Measurements from ENCODE around the gene SLC22A4. TPM values are rescaled to one million over a fixed set of nuclear protein-coding genes. Genes with fewer than 3 reads are reported as not detected.

The SLC22A4 gene
- total RNA-seq, 6 donors from 2014 or later: 3.9 to 17.8 (median 8.1) TPM

GRCh38 chr5:132263548-132264261 is 30.5 kb upstream of the SLC22A4 start:
- H3K9me3 ChIP-seq: no peaks in the 10 kb centered on the region
- ATAC-seq (ENCODE audit: low FRiP score in 2 of 2) (peak in 1 of 2 donors; percentile 62), DNase-seq (peak in 1 of 2 donors; percentile 18)
- H3K36me3 ChIP-seq: no peaks in the 10 kb centered on the region
- peaks cover 8 to 28% (median 15%) of the 10 kb centered on the region in 4 donors for H3K4me1 ChIP-seq
- H3K27ac ChIP-seq: no peak overlapping the region
- no peaks in the 10 kb centered on the region for H3K27me3 ChIP-seq
- no peak for TF ChIP-seq EP300 (IDR thresholded peaks at IDR 0.05)
- no peak for TF ChIP-seq POLR2AphosphoS5 (IDR thresholded peaks at IDR 0.05)
- no peak for TF ChIP-seq CTCF (IDR thresholded peaks at IDR 0.05)
- TF ChIP-seq POLR2A (IDR thresholded peaks at IDR 0.05): no peak
- H3K4me3 ChIP-seq: no peak overlapping the region
- WGBS, 2 donors: 76 to 82% methylated on average over 5 to 7 of the region's 7 CpGs

GRCh38 chr5:132264546-132265335 is 29.5 kb upstream of the SLC22A4 start:
- no peak overlapping the region for H3K4me3 ChIP-seq
- H3K27ac ChIP-seq: peak overlapping the region in 2 of 4 donors; percentile 30 to 53
- no peaks in the 10 kb centered on the region for H3K27me3 ChIP-seq
- peaks cover 8 to 23% (median 12%) of the 10 kb centered on the region in 4 donors for H3K4me1 ChIP-seq
- H3K36me3 ChIP-seq: no peaks in the 10 kb centered on the region
- DNase-seq (no peak), ATAC-seq (ENCODE audit: low FRiP score in 2 of 2) (no peak)
- 68 to 83% methylated on average over 4 of the region's 4 CpGs for WGBS, 2 donors
- no peaks in the 10 kb centered on the region for H3K9me3 ChIP-seq
- TF ChIP-seq CTCF (IDR thresholded peaks at IDR 0.05): no peak
- no peak for TF ChIP-seq POLR2AphosphoS5 (IDR thresholded peaks at IDR 0.05)
- no peak for TF ChIP-seq EP300 (IDR thresholded peaks at IDR 0.05)
- no peak for TF ChIP-seq POLR2A (IDR thresholded peaks at IDR 0.05)

DNA sequence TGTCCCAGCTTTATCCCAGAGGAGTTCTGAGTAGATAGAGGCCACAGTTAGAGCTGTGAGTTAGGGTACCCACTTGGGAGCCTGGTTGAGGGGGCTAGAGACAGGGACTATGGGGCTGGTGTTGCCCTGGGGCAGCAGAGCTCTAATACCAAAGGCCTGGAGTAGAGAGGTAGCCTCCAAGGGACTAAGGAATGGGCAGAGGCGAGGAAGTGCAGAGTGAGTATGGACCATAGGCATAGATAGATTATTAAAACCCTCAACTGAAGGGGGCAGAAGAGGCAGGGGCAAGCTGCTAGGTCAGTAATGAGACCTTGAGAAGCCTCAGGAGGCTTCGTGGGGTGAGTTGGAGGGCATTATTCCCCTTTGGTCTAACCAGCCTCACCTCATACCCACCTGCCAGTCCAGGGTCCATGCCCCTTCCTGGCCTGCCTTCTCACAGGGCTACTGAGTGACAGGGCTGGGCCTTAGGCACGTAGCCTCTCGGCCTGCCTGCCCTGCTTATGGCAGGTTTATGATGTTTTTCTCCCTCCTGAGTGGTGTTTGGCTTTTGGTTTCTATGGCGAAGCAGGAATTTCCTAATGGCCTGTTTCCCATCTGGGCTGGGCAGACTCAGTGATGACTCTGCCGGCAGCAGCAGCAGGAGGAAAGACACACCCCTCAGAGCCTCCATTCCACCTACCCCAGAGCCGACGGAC is 28.7 kb upstream of the SLC22A4 start:
- DNase-seq: no peak
- TF ChIP-seq POLR2AphosphoS5 (IDR thresholded peaks at IDR 0.05): peak in 1 of 2 donors; percentile 16
- no peak for TF ChIP-seq CTCF (IDR thresholded peaks at IDR 0.05)
- H3K27ac ChIP-seq: peak overlapping the region in 2 of 4 donors; percentile 30 to 53
- H3K36me3 ChIP-seq: no peaks in the 10 kb centered on the region
- no peaks in the 10 kb centered on the region for H3K27me3 ChIP-seq
- H3K4me3 ChIP-seq: no peak overlapping the region
- 43 to 55% methylated on average over 5 to 8 of the region's 8 CpGs for WGBS, 2 donors
- no peaks in the 10 kb centered on the region for H3K9me3 ChIP-seq
- peak; percentile 61 to 81 for ATAC-seq (ENCODE audit: low FRiP score in 2 of 2)
- H3K4me1 ChIP-seq: peaks cover 7 to 16% (median 12%) of the 10 kb centered on the region in 4 donors

DNA sequence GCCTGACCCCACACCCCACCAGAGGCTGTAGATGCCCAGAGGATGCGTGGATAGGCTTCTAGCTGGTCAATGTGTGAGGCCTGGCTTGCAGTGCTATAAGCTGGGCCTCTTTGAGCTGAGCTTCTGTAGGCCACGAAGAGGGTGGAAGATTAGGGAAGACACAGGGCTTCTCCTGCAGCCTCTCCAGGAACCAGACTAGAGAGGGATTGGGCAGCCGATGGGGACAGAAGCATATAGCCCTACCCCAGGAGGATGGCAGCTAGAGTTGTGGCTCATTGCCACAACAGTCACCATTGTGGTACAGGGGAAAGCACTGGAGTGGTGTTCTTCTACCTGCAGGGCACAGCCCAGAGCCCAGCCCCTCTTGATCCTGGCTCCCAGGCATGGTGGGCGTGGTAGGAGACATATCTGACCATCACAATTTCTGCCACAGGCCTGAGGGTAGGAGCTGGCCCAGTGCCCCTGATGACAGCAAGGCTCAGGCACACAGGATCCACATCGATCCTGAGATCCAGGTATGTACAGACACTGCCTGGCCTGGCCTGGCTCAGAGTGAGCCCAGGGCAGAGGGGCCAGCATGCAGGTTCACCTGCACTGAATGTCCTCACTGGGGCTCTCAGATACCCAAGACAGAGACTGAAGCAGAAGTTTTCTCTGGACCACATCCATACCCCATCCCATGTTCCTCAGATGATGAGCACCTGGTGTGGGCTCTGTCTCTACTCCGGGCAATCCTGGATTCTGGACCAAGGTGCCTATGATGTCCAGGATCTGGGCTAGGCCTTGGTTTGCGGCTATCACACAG is 28.0 kb upstream of the SLC22A4 start:
- Histone ChIP-seq H3K27me3 (no peaks in the 10 kb centered on the region), H3K4me3 (no peak overlapping the region), H3K36me3 (no peaks in the 10 kb centered on the region), H3K4me1 (peaks cover 0 to 11% (median 9%) of the 10 kb centered on the region in 4 donors), H3K27ac (peak overlapping the region in 1 of 4 donors; percentile 30), H3K9me3 (no peaks in the 10 kb centered on the region)
- ATAC-seq (ENCODE audit: low FRiP score in 2 of 2): no peak
- no peak for DNase-seq
- TF ChIP-seq POLR2A (IDR thresholded peaks at IDR 0.05) (no peak), EP300 (IDR thresholded peaks at IDR 0.05) (no peak), CTCF (IDR thresholded peaks at IDR 0.05) (no peak), POLR2AphosphoS5 (IDR thresholded peaks at IDR 0.05) (no peak)
- 91 to 100% methylated on average over 3 to 7 of the region's 7 CpGs for WGBS, 2 donors

Data from upper lobe of left lung (tissue), 6 donors.